GM21390 (cell line): ENCODE results near the gene NDUFS1.
"Not testable (repeated sequence)": the region's sequence is repeated elsewhere in the genome, so short reads cannot be mapped to it uniquely, and the experiment has no call there.

Source experiments
- ATAC-seq: cut with Tn5 transposase; IDR thresholded peaks from one replicate; pipeline ENCODE4 v1.9.1; 2021; ENCODE audit not compliant: unreplicated experiment

Gene NDUFS1

GRCh38 chr2:206159346-206160124 is at the start of gene NDUFS1, which contains the start of gene EEF1B2:
TSS of gene NDUFS1 (minus strand) at chr2:206159444. CDS start at chr2:206153678, 5,766 bp downstream.
TSS of gene EEF1B2 (plus strand) at chr2:206159895. CDS start at chr2:206159980, 85 bp downstream.
- peak; percentile 91 for ATAC-seq

DNA sequence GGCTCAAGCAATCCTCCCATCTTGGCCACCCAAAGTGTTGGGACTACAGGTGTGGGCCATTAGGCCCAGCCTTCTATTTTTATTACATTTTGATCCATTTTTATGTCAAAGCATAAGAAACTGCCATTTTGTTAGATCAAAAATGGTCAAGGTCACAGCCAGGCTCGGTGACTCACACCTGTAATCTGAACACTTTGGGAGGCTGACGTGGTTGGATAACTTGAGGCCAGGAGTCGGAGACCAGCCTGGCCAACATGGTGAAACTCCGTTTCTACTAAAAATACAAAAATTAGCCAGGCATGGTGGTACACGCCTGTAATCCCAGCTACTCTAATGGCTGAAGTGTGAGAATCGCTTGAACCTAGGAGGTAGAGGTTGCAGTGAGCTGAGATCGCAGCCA is 49.7 kb upstream of the NDUFS1 start:
- ATAC-seq, result no peak

DNA sequence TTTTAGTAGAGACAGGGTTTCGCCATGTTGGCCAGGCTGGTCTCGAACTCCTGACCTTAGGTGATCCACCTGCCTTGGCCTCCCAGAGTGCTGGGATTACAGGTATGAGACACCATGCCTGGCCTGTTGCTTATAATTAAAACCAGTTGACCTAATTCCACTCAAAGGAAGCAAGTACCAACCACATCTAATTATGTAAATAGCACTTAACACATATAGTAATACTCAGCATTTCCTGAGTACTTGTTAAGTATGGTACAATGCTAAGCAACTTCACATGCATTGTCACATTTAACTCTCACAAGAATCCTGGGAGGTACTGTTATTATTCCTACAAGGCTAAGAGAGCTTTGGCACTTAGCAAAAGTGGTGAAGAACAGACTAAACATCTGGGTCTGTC is 48.1 kb upstream of the NDUFS1 start:
- not testable (repeated sequence) for ATAC-seq

DNA sequence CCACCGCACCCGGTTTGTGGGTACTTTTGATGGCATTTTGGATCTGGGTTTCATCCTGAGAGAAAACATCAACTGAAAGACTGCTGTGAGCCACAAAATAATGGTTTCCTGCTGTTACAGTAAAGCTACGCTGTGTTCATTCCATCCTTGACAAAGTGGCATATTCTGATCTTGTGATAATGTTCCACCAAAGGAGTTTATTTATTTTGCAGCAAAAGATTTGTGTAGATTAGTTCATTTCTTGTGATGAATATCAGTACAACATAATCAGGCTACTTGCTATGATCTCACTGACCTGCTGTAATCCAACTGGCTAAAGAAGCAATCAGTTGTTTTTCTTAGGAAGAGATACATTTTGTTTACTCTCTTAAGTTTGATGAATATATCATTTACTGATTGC is 45.5 kb upstream of the NDUFS1 start:
- no peak for ATAC-seq

GRCh38 chr2:206203331-206203730 is 44.1 kb upstream of the NDUFS1 start:
- ATAC-seq, result no peak

- ATAC-seq, result no peak
These were observed 43.2 kb upstream of the NDUFS1 start for GRCh38 chr2:206202446-206202845.

DNA sequence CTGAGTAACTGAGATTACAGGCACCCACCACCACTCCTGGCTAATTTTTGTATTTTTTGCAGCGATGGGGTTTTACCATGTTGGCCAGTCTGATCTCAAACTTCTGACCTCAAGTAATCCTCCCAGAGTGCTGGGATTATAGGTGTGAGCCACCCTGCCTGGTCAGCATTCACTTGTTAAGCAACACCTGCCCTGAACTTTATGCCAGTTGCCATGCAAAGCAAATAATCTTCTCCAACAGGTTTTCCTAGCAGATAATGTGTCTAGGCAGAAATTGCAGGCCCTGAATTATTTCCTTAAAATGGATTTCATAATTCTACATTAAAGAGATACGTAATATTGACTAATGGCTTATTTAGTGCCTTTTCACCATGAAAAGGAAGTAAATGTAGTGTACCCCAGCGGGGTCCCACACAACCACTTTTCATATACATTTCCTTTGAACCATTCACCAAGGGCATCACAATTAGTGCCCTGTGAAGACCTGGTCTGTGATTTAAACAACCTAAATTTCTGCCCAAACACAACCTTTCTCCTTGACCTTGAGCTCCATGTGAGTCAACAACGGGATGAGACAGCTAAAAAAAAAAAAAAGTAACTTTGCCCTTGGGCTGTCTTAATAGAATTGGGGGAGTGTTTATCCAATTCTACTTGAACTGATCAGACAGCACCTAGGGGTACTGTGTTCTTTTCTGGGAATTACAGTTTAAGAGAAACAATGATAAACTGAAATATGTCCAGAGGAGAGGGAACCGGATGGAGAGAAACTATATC is 42.0 kb upstream of the NDUFS1 start:
- no peak for ATAC-seq

GRCh38 chr2:206198677-206199076 is 39.4 kb upstream of the NDUFS1 start:
- ATAC-seq, result no peak

GRCh38 chr2:206193671-206194357 is 34.6 kb upstream of the NDUFS1 start:
- no peak for ATAC-seq

GRCh38 chr2:206192157-206192556 is 32.9 kb upstream of the NDUFS1 start:
- ATAC-seq, result no peak

DNA sequence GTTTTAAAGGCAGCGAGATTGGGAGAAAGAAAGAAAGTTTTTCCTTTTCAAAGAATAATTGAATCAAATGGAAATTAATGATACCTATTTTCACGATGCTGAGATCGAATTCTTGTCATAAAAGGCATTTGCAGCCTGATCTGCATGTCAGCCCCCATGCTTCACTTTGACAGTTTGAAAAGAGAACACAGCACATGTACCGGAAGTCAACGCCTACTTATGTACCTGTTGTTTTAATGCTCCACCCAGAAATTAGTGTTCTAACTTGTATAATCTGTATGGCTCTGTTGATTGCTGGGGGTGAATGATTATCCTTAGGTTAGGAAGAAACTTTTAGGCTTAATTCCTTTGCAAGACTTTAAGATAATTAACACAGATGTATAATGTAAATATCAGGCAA is 31.4 kb upstream of the NDUFS1 start:
- ATAC-seq, result no peak

- ATAC-seq, result no peak
These were observed 30.9 kb upstream of the NDUFS1 start for GRCh38 chr2:206190111-206190510.

DNA sequence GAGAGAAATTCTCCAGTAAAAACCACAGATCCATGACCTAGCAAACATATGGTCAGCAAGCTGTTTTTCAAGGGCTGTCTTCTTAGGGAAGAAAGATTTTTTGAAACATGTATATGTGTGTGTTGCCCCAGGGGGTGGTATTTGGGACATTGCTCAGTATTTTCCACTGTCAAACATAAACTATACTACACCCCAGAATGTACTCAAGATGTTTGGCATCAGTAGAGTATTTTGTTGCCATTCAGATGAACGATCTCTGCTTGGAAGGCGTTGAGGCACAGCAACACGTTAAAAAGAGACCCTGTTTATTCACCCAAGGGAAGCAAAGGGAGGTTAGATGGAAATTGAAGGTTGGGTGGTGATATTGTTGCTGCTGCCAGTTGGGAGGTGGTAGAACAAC is 30.4 kb upstream of the NDUFS1 start:
- ATAC-seq, result no peak

DNA sequence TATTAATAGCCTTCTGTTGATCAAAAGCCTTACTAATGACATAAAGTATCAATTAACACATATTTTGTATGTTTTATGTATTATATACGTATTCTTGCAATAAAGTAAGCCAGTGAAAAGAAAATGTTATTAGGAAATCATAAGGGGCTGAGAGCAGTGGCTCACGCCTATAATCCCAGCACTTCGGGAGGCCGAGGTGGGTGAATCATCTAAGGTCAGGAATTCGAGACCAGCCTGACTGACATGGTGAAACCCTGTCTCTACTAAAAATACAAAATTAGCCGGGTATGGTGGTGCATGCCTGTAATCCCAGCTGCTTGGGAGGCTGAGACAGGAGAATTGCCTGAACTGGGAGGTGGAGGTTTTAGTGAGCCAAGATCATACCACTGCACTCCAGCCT is 22.3 kb upstream of the NDUFS1 start:
- ATAC-seq, result not testable (repeated sequence)

DNA sequence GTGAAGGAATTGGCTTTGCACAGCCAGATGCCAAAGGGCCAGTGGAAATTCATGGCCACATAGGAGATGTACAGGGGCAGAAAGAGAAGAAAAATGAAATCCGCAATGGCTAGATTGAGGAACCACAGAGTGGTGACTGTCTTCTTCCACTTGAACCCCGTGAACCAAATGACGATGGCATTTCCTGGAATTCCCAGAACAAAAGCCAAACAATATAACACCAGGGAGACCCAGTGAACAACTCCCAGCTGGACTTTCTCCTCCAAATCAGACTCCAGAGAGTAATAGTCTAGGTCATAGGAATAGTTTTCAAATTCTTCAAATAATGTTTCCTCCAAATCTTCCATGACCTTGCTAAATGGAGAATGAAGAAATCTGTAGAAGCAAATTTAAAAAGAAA is 17.7 kb upstream of the NDUFS1 start:
- ATAC-seq, result no peak

GRCh38 chr2:206176121-206176520 is 16.9 kb upstream of the NDUFS1 start:
- no peak for ATAC-seq

GRCh38 chr2:206173147-206173546 is 13.9 kb upstream of the NDUFS1 start:
- ATAC-seq, result no peak

- ATAC-seq, result not testable (repeated sequence)
These were observed 12.6 kb upstream of the NDUFS1 start for GRCh38 chr2:206171624-206172397.

GRCh38 chr2:206168230-206168629 is 9.0 kb upstream of the NDUFS1 start:
- not testable (repeated sequence) for ATAC-seq

DNA sequence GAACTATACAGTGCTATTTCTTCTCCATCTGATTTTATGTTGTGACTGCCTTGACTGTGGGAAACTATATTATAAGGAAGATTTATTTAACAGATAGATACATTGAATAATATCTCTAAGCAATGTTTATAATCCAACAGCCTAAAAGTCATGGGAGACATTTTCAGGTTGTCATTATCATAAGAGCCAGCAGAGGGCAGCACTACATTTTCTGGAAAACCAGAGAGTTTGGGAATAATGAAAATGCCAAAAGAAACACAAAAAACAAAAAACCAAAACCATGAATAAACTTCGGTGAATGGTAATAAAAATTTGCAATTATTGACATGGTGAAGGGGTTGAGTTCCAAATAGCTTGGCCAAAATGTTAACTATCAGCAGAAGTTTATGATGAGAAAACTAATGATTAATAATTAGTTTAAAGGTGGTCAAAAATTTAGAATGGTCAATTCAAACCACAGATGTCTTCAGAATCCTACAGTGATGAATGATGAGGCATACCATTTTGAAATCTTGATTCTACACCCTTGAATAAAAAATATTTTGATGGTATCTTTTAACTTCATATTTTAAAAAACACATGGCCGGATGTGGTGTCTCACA is 5.1 kb upstream of the NDUFS1 start:
- ATAC-seq, result no peak
